ENCODE data around the gene BCLAF1.

DNA sequence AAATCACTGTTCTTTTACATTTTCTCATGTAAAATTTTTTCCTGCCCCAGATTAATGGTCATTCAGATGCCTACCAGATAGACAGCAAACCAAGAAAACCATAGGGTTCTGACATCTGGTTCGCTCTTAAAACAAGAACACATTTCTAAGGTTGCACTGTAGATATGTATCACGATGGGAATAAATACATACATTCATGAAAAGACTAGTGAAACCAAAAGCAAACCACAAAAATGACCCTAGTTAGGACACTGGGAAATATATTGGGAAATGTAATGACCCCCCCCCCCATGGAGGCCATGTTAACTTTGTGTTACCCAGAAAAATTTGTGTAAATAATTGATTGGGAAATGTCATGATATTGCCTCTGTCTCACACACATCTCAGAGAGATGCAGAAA, 77.0 kb downstream of the BCLAF1 start:
- TF ChIP-seq ZNF324 (CRISPR knock-in tag; IDR thresholded peaks at IDR 0.05) (no peak), CHD2 (IDR thresholded peaks at IDR 0.05; ENCODE audit: low read depth, low read length) (no peak), ZNF121 (CRISPR knock-in tag; conservative IDR thresholded peaks at IDR 0.05) (no peak), GABPB1 (CRISPR knock-in tag; IDR thresholded peaks at IDR 0.05) (no peak), MAFF (IDR thresholded peaks at IDR 0.05; ENCODE audit: low read length) (no peak), CTCF (IDR thresholded peaks at IDR 0.05 in 2 of 3, conservative IDR thresholded peaks at IDR 0.05 in 1 of 3; ENCODE audit: insufficient read depth in 2 of 3, low read depth in 1 of 3, low read length in 3 of 3) (no peak), CEBPZ (IDR thresholded peaks at IDR 0.05; ENCODE audit: borderline replicate concordance, low read depth, low read length) (no peak), HCFC1 (IDR thresholded peaks at IDR 0.05; ENCODE audit: low read depth, low read length) (no peak), RBM22 (IDR thresholded peaks at IDR 0.05; ENCODE audit: low read depth, low read length, poor library complexity, severe bottlenecking) (no peak), POLR2A (conservative IDR thresholded peaks at IDR 0.05) (no peak), RFX5 (IDR thresholded peaks at IDR 0.05; ENCODE audit: low read depth, low read length) (no peak), TAF1 (IDR thresholded peaks at IDR 0.05; ENCODE audit: control insufficient read depth, extremely low read depth, insufficient read depth, low read length, severe bottlenecking) (no peak)
- TF ChIP-seq, protein P1, sequence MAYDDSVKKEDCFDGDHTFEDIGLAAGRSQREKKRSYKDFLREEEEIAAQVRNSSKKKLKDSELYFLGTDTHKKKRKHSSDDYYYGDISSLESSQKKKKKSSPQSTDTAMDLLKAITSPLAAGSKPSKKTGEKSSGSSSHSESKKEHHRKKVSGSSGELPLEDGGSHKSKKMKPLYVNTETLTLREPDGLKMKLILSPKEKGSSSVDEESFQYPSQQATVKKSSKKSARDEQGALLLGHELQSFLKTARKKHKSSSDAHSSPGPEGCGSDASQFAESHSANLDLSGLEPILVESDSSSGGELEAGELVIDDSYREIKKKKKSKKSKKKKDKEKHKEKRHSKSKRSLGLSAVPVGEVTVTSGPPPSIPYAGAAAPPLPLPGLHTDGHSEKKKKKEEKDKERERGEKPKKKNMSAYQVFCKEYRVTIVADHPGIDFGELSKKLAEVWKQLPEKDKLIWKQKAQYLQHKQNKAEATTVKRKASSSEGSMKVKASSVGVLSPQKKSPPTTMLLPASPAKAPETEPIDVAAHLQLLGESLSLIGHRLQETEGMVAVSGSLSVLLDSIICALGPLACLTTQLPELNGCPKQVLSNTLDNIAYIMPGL (CRISPR knock-in tag; IDR thresholded peaks at IDR 0.05) = no peak
